GM18870 (cell line): ENCODE measurements around the gene FAM227B.
"Not testable (repeated sequence)": the region's sequence is repeated elsewhere in the genome, so short reads cannot be mapped to it uniquely, and the experiment has no call there.

Source experiments
- ATAC-seq: cut with Tn5 transposase; IDR thresholded peaks from one replicate; pipeline ENCODE4 v1.9.1; 2021; ENCODE audit warnings: moderate library complexity; ENCODE audit not compliant: unreplicated experiment

Gene FAM227B

GRCh38 chr15:49441356-49441755, 179.3 kb downstream of the FAM227B start:
- ATAC-seq, result no peak

GRCh38 chr15:49439678-49440395, 180.8 kb downstream of the FAM227B start:
- ATAC-seq, result no peak

- no peak for ATAC-seq
Observed at GRCh38 chr15:49438962-49439631, 181.5 kb downstream of the FAM227B start.

GRCh38 chr15:49436751-49437150, 183.9 kb downstream of the FAM227B start:
- ATAC-seq, result no peak

GRCh38 chr15:49435174-49435573, 185.4 kb downstream of the FAM227B start:
- ATAC-seq, result no peak

- ATAC-seq, result no peak
Observed at GRCh38 chr15:49430046-49430445, 190.6 kb downstream of the FAM227B start.

GRCh38 chr15:49428409-49429095, 192.1 kb downstream of the FAM227B start:
- no peak for ATAC-seq

- ATAC-seq, result no peak
Observed at GRCh38 chr15:49427372-49427771, 193.2 kb downstream of the FAM227B start.

GRCh38 chr15:49424954-49425353, 195.7 kb downstream of the FAM227B start:
- no peak for ATAC-seq

GRCh38 chr15:49423901-49424550, 196.6 kb downstream of the FAM227B start:
- no peak for ATAC-seq

GRCh38 chr15:49423021-49423420, 197.6 kb downstream of the FAM227B start, which contains the start of gene FGF7:
Gene FGF7, plus strand, starts transcription at chr15:49423242. Its CDS starts 1,056 bp downstream, at chr15:49424298.
- no peak for ATAC-seq

GRCh38 chr15:49421991-49422390, 198.6 kb downstream of the FAM227B start:
- ATAC-seq, result peak; percentile 58

GRCh38 chr15:49418811-49419210, 201.8 kb downstream of the FAM227B start:
- no peak for ATAC-seq

- no peak for ATAC-seq
Observed at GRCh38 chr15:49415638-49416037, 205.0 kb downstream of the FAM227B start.

- ATAC-seq, result no peak
Observed at GRCh38 chr15:49415149-49415548, 205.5 kb downstream of the FAM227B start.

- no peak for ATAC-seq
Observed at GRCh38 chr15:49412797-49413196, 207.8 kb downstream of the FAM227B start.

GRCh38 chr15:49410641-49411040, 210.0 kb downstream of the FAM227B start:
- no peak for ATAC-seq

- ATAC-seq, result no peak
Observed at GRCh38 chr15:49406352-49407118, 214.1 kb downstream of the FAM227B start.

- ATAC-seq, result not testable (repeated sequence)
Observed at GRCh38 chr15:49402515-49403296, 217.9 kb downstream of the FAM227B start.

- ATAC-seq, result no peak
Observed at GRCh38 chr15:49387471-49387870, 233.1 kb downstream of the FAM227B start.
